GM10266 (cell line): ENCODE data around the gene WT1.

Experiments
- DNase-seq: peaks from one replicate; pipeline ENCODE4 v3.0.0; 2012; ENCODE audit errors: extremely low spot score
- TF ChIP-seq, protein P1 (sequence below): IDR thresholded peaks from 2 replicates; pipeline ENCODE4 v1.5.1; 2012; ENCODE audit warnings: mild to moderate bottlenecking, low read depth; ENCODE audit not compliant: control insufficient read depth, insufficient read depth; ENCODE audit errors: missing control alignments

The WT1 gene

DNA sequence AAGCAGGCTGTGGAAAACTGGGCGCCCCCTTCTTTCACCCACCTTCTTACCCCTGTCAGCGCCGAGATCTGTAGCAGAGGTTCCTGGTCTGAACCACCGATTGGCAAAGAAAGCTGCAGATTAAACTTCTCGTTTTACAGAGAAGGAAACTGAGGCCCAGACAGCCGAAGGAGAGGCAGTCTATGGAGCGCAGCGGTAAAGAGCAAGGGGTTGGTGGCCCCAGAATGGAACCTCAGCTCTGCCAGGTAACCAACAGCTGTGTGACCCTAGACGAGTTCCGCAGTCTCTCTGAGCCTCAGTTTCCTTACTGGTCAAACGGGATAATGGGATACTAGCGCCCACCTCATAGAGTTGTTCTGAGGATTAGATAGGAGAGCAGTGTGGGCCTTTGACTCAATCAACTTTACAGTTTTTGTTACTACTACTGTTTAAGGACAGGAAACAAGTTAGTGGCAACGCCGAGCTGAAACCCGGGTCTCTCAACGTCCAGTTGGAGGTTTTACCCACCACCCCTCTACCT is 3.1 kb upstream of the WT1 start:
- TF ChIP-seq, protein P1, sequence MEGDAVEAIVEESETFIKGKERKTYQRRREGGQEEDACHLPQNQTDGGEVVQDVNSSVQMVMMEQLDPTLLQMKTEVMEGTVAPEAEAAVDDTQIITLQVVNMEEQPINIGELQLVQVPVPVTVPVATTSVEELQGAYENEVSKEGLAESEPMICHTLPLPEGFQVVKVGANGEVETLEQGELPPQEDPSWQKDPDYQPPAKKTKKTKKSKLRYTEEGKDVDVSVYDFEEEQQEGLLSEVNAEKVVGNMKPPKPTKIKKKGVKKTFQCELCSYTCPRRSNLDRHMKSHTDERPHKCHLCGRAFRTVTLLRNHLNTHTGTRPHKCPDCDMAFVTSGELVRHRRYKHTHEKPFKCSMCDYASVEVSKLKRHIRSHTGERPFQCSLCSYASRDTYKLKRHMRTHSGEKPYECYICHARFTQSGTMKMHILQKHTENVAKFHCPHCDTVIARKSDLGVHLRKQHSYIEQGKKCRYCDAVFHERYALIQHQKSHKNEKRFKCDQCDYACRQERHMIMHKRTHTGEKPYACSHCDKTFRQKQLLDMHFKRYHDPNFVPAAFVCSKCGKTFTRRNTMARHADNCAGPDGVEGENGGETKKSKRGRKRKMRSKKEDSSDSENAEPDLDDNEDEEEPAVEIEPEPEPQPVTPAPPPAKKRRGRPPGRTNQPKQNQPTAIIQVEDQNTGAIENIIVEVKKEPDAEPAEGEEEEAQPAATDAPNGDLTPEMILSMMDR = no peak
- no peak for DNase-seq

DNA sequence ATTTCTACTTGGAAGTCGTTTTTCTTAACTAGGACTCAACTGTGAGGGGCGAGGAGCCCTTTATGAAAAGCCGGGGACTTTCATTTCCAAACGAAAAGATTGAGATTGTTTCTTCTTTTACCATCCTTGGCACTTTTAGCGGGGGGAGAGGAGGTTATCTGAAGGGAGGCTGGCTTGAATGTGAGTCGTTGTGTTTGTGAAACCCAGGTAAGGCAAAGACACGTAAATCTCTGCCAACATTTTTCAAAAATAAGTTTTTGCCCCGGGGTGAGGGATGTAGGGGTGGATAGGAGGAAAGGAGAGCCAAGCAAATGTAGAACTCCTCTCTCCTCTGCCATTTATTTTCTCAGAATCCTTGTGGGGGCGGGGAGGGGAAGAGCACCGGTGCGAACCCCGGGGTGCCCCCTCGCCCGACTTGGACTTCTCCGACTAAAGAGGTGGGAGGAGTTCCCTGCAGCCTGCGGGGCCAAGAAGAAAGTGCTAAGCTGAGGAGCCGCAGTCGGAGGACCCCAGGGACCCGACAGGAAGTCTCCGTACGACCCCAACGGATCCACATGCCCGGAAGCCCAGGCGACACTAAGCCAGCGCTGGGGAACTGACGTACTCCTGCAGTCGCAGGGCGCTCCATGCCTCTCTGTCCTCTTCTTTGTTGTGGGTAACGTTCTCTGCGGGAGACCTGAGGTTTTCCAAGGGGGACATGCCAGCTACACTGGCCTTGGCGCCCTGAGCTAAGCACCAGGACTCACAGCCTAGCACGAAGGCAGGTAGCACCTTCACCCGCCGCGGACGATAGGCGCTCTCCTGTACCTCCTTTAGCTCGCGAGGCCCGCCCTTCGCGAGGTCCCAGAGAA is 2.4 kb upstream of the WT1 start:
- peak; percentile 20 for DNase-seq
- TF ChIP-seq, protein P1 = no peak

DNA sequence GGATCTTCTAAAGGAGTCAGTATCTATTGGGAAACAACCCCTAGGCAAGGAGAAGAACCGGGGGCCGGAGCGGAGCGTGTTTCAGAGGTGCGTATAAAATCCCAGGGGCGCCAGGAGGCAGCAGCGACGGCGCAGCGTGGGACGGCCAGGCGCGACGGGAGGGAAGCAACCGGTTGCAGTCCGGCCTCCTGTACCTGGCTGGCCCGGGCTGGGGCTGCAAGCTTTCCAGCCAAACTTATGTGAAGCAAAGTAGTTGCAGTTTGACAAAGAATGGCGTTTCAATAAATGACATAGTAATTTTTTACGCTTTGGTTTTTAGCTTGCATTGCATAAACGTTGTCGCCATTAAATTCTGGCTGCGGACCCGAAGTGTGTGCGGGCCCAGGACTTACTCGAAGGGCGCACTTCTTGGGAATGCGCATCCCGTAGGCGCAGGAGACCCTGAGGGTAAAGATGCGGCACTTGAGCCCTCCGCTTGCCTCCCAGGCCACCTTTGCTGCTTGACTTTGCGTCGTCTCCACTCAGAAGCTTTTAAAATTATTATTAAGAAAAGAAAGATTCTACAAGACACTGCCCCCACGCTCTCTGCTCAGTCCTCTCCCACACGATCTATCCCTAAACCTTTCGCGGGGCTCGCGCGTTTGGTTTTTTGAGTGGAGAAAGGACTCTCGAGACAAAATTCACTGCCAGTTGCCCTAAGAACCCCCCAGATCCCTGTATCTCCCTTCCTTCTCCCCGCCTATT is 1.6 kb upstream of the WT1 start:
- TF ChIP-seq, protein P1 = no peak
- DNase-seq = peak; percentile 20

DNA sequence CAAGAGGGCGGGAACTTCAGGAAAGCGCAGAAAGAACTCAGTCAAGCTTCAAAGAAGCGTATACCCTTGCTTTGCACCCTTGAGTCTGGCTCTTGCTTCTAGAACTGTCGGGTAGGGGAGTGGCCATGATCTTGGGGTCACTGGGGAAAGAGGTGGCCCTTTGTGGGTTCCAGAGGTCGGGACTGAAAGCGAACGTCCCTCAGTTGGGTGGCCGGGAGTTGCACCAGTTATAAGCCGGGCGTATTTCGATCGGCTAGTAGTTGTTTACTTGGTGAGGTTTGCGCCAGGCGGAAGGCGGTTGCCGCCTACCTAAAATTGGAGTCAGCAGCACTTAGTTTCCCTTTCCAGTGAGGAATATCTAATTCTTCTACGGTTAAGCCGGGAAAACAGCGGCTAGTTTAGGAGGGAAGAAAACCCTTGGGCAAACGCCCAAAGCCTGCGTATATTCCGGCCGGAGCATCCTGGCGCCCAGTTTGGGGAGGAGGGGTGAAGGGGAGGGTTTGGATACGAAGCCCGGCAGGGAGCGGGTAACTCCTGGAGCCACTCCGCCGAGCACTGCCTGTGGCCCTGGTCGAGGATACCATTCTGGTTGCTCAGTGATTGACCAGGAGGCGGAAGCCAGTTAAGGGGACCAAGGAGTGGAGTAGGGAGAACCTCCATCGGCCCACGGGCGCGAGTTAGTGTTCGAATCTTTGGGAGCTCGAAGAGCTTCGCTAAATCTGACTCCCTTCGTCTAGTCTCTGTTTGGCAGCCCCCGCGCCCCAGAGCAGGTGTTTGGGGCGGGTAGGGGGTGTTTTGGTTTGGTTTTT is 807 bp upstream of the WT1 start:
- TF ChIP-seq, protein P1 = no peak

DNA sequence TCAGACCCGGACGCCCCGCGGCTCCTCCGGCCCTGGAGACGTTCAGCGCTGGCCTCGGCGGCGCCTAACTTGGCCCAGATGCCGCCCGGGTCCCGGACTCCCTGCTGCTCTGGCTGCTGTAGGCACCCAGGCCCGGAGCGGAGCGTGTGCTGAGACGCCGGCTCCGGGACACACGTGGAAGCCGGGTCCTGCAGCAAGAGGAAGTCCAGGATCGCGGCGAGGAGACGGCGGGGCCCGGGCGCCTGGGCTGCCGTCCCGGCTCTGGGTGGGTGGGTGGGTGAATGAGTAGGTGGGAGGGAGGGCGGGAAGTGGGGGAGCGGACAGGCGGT is 223 bp downstream of the WT1 start:
- TF ChIP-seq, protein P1 = no peak
- peak; percentile 34 for DNase-seq

More for the DNA sequence above, 807 bp upstream of the WT1 start:
- DNase-seq = peak; percentile 29

DNA sequence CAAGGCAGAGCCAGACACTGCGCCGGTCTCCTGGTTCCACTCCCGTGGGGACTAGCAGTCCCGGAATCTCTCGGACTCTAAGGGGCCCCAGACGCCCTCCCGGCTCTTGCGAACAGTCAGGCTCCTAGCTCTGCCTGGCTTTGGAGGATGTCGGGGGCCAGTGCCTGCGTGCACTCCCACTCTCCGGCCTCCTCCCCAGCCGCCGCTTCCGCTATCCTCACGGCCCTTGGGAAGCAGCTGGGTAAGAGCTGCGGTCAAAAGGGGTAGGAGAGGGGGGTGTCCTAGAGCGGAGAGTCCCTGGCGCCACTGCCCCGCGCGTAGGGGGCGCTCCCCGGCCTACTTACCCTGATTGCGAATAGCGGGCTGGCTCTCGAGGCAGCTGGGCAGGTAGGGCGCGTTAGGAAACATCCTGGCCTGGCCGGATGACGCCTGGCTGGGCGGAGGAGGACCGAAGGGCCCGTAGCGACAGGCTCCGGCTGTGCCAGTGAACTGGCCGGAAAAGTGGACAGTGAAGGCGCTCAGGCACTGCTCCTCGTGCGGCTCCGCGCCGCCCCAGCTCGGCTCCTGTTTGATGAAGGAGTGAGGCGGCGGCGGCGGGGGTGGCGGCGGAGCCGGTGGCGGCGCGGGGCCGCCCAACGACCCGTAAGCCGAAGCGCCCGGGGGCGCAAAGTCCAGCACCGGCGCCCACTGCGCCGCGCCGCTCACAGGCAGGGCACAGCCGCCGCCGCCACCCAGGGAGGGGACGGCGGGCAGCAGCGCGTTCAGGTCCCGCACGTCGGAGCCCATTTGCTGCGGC is 785 bp downstream of the WT1 start:
- TF ChIP-seq, protein P1 = no peak
- DNase-seq = peak; percentile 40
